Stimulated activated naive CD8-positive, alpha-beta T cell treated with anti-CD3 and anti-CD28 coated beads, Interleukin-15, Interleukin-2, amounts not matched to agents 100 U/mL and 50 U/mL, for 24 hours (primary cell): Measurements from ENCODE around the gene CIP2A.

Experiments used
- ATAC-seq: fragments of 150-1000 bp; cut with Tn5 transposase; one replicate; pipeline ENCODE4 v1.10.0; 2021
- DNase-seq: peaks from one replicate; pipeline ENCODE4 v3.0.0; 2021

Gene CIP2A

GRCh38 chr3:108509871-108510270 is 79.4 kb downstream of the CIP2A start:
- ATAC-seq (no peak), DNase-seq (no peak)

DNA sequence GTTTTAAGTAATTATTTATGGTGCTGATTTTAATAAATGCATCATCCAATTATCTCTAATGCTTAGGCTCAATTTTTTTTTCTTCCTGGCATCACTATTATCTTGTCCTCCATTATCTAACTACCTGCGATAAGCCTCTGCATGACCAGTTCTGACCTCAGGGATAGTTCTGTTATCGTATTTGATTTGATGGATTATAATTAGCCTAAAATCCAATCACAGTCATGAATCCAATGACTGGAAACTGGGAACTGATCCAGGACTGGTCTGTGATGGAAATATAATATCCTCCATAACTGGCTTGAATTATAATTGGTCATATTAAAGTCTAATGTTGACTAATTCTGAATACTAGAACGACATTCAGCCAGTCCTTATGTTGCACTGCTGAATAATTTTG is 80.0 kb downstream of the CIP2A start:
- no peak for DNase-seq
- no peak for ATAC-seq

GRCh38 chr3:108507902-108508301 is 81.3 kb downstream of the CIP2A start:
- no peak for ATAC-seq
- no peak for DNase-seq

DNA sequence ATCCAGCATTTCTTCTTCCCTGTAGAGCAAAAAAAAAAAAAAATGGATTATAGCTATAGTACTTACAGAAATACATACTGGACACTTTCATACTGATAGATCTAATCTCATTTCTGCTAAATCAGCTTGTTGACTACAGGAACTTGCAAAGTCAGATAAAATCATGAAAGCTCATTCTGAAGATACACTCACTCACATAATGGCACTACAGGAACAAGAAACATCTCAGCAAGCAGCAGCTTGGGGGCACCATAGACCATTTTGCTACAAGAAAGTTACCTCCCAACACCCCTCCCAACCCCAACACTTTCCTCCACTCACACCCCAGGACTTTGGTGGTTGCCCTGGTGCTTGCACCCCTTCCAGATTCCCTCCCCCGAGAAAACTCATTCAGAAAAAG is 83.4 kb downstream of the CIP2A start:
- no peak for ATAC-seq
- no peak for DNase-seq

GRCh38 chr3:108503722-108504121 is 85.5 kb downstream of the CIP2A start:
- ATAC-seq (no peak), DNase-seq (no peak)

GRCh38 chr3:108501535-108501934 is 87.7 kb downstream of the CIP2A start:
- DNase-seq (no peak), ATAC-seq (no peak)

GRCh38 chr3:108500728-108501127 is 88.5 kb downstream of the CIP2A start:
- DNase-seq (no peak), ATAC-seq (no peak)
